Heart left ventricle (tissue), 16 donors: Measurements from ENCODE around the gene ERBB2. TPM values are rescaled to one million over a fixed set of nuclear protein-coding genes. Genes with fewer than 3 reads are reported as not detected.

Experiments used
- ATAC-seq, 4 donors: fragments of 200-7000 bp; cut with Tn5 transposase; one replicate each; pipeline ENCODE4 v1.9.1; 2020 to 2022; ENCODE audit warnings: moderate library complexity in 4 of 4, mild to moderate bottlenecking in 3 of 4, moderate number of reproducible peaks in 1 of 4
- DNase-seq, 5 donors: peaks; one replicate each; pipeline ENCODE4 v3.0.0-alpha.2; 2020
- H3K27ac ChIP-seq, 12 donors: fragments of 200-600 bp; sonication (generic) in 4 of 12; one replicate each; pipeline versions ENCODE4 v1.5.0 to v1.8.0; 2016 to 2022; ENCODE audit warnings: mild to moderate bottlenecking in 2 of 12
- H3K27me3 ChIP-seq, 9 donors: fragments of 200-600 bp; sonication (generic) in 2 of 9; one replicate each; pipeline versions ENCODE4 v1.5.1 to v1.8.0; 2016 to 2022; ENCODE audit warnings: mild to moderate bottlenecking in 3 of 9
- H3K36me3 ChIP-seq, 9 donors: fragments of 200-600 bp; sonication (generic) in 2 of 9; one replicate each; pipeline versions ENCODE4 v1.5.0 to v1.8.0; 2018 to 2022; ENCODE audit warnings: mild to moderate bottlenecking in 2 of 9
- H3K4me1 ChIP-seq, 12 donors: fragments of 200-600 bp; sonication (generic) in 4 of 12; one replicate each; pipeline versions ENCODE4 v1.5.0 to v1.8.0; 2016 to 2022; ENCODE audit warnings: mild to moderate bottlenecking in 3 of 12
- H3K4me3 ChIP-seq, 12 donors: fragments of 200-600 bp; sonication (generic) in 4 of 12; one replicate each; pipeline versions ENCODE4 v1.5.0 to v1.8.0; 2017 to 2022; ENCODE audit warnings: mild to moderate bottlenecking in 9 of 12, moderate library complexity in 4 of 12
- H3K9me3 ChIP-seq, 12 donors: fragments of 200-600 bp; sonication (generic) in 4 of 12; one replicate each; pipeline versions ENCODE4 v1.5.0 to v1.8.0; 2016 to 2022; ENCODE audit warnings: mild to moderate bottlenecking in 1 of 12
- POLR2A ChIP-seq, 2 donors: fragments of 450-650 bp; IDR thresholded peaks; one replicate each; pipeline ENCODE4 v1.6.1; 2017; ENCODE audit warnings: antibody characterized with exemption in 2 of 2, mild to moderate bottlenecking in 2 of 2, moderate library complexity in 2 of 2
- WGBS, 4 donors: extraction: QIAGEN DNeasy Blood & Tissue Kit in 2 of 4; methylation state at CpG; one replicate each; pipeline versions ENCODE4 v1.1.5 to v1.1.7; 2013 to 2018; 5-methylcytosine and 5-hydroxymethylcytosine counted together
- intact Hi-C, 10 donors: fragments of 100-400 bp; cut with DNase I; formaldehyde crosslinking; loops; one replicate each; pipeline versions ENCODE4 v1.11.1 to v1.14.2; 2022
- polyA plus RNA-seq, 2 donors: library from polyadenylated mRNA; stranded (reverse); fragments of 200-250 nt; gene quantifications; one replicate each; pipeline ENCODE4 v1.2.3, GENCODE V29; 2013
- total RNA-seq, 9 donors: library from RNA; depleted of rRNA in 2 of 9; stranded (reverse); fragments of >200 nt in 2 of 9; fragmentation: NEBNext Ultra II Directional in 3 of 9; extraction: Animal tissue kit (Norgen Biotek cat#: 25700) in 3 of 9; gene quantifications; one replicate each; pipeline versions ENCODE4 v1.1.0 to v1.2.4, GENCODE V29; 2016 to 2023
- TF ChIP-seq, protein P1 (sequence below), 12 donors: fragments of 200-600 bp; sonication (generic) in 4 of 12; IDR thresholded peaks; one replicate each; pipeline versions ENCODE4 v1.5.0 to v1.8.0; 2018 to 2022; ENCODE audit warnings: antibody characterized with exemption in 12 of 12, mild to moderate bottlenecking in 5 of 12
- donor health status: ischemic (EF 13 %, LVEDD 7.1; RV severe dilation, severe dysfunction).
- donor health status: healthy with polysubstance abuse.
- donor health status: DM: no; HTN: yes; CAD: no.
- donor health status: DM: no; HTN: no; CAD: no.
- donor health status: ischemic (EF 25% LVEDD 6.9; RV normal size, moderate dysfunction).
- donor health status: ischemic (EF 25% LVEDD 5.7; RV mildly dilated, moderate dysfunction).
- donor health status: healthy.
- donor health status: DM: yes; HTN: yes; CAD: no.
- donor health status: ischemic (EF 35%, LVEDD 5.7; RV mildly dilated, moderate dysfunction).
- donor health status: nonischemic (EF 11% LVEDD 7.7; RV severe dilation, severe dysfunction).
- donor health status: DM: yes; HTN: yes; CAD: no.
- donor health status: PGD.
- donor health status: ischemic (EF 29% LVEDD 5.4; RV normal size, mild dysfunction).
- donor health status: nonischemic (EF 23%, LVEDD 6.1; RV moderate dilation, normal function).

The ERBB2 gene
- total and polyA plus RNA-seq, 11 donors: 29.7 to 95.1 (median 77.4) TPM

DNA sequence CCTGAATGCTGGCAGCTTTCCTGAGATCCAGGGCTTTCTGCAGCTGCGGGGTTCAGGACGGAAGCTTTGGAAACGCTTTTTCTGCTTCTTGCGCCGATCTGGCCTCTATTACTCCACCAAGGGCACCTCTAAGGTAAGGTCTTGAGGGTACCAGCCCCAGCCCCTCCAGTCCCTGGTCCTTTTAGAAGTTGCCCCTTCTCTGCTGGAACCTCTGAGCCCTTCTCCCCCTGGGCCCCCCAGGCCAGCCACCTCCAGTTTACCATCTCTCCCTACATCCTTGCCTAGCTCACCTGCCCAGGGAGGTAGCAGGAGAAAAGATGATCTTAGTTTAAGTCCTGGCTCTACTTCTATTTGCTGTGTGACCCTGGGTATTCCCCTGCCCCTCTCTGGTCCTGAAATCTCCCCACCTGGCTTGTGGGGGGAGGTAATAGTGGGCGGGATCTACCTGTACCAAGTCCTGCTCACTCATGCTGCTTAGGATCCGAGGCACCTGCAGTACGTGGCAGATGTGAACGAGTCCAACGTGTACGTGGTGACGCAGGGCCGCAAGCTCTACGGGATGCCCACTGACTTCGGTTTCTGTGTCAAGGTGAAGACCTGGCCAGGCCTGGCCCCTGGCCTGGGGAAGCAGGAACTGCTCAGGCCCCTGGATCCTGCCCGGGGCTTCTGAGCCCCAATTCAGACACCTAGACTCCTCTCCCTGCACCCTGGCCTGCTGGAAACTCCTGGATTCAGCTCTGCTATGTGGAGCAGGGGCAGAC is 44.4 kb downstream of the ERBB2 start:
- Histone ChIP-seq H3K4me3 (no peak overlapping the region), H3K27ac (no peak overlapping the region), H3K36me3 (no peaks in the 10 kb centered on the region), H3K4me1 (peaks cover 0 to 23% (median 5%) of the 10 kb centered on the region in 12 donors), H3K27me3 (peaks cover 0 to 39% (median 20%) of the 10 kb centered on the region in 9 donors), H3K9me3 (no peaks in the 10 kb centered on the region)
- TF ChIP-seq, protein P1, sequence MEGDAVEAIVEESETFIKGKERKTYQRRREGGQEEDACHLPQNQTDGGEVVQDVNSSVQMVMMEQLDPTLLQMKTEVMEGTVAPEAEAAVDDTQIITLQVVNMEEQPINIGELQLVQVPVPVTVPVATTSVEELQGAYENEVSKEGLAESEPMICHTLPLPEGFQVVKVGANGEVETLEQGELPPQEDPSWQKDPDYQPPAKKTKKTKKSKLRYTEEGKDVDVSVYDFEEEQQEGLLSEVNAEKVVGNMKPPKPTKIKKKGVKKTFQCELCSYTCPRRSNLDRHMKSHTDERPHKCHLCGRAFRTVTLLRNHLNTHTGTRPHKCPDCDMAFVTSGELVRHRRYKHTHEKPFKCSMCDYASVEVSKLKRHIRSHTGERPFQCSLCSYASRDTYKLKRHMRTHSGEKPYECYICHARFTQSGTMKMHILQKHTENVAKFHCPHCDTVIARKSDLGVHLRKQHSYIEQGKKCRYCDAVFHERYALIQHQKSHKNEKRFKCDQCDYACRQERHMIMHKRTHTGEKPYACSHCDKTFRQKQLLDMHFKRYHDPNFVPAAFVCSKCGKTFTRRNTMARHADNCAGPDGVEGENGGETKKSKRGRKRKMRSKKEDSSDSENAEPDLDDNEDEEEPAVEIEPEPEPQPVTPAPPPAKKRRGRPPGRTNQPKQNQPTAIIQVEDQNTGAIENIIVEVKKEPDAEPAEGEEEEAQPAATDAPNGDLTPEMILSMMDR (IDR thresholded peaks at IDR 0.05): no peak
- no peak for TF ChIP-seq POLR2A (IDR thresholded peaks at IDR 0.05)
- DNase-seq (no peak), ATAC-seq (no peak)
- 80 to 89% (median 86%) methylated on average over 15 to 16 of the region's 16 CpGs for WGBS, 4 donors
- intact Hi-C loops: no loop called here

DNA sequence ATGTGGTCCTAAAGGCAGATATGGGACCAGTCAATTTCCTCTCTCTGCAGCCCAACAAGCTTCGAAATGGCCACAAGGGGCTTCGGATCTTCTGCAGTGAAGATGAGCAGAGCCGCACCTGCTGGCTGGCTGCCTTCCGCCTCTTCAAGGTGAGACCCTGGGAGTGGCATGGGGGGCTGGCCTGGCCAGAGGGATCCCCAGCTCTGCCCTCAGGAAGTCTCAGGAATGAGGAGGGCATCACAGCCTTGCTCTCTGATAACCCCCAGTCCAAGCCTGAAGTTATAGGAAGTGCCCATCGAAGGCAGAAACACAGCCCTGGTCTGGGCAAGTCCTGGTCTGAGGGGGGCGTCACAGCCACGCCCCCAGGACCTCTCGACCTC is 45.0 kb downstream of the ERBB2 start:
- TF ChIP-seq, protein P1 (IDR thresholded peaks at IDR 0.05): no peak
- TF ChIP-seq POLR2A (IDR thresholded peaks at IDR 0.05): no peak
- Histone ChIP-seq H3K4me1 (peaks cover 0 to 21% (median under 1%) of the 10 kb centered on the region in 12 donors), H3K36me3 (no peaks in the 10 kb centered on the region), H3K27me3 (peaks cover 0 to 34% (median 15%) of the 10 kb centered on the region in 9 donors), H3K4me3 (no peak overlapping the region), H3K27ac (no peak overlapping the region), H3K9me3 (no peaks in the 10 kb centered on the region)
- intact Hi-C loops: no loop called here
- 32 to 87% (median 81%) methylated on average over 2 to 8 of the region's 8 CpGs for WGBS, 4 donors
- DNase-seq: no peak
- no peak for ATAC-seq

DNA sequence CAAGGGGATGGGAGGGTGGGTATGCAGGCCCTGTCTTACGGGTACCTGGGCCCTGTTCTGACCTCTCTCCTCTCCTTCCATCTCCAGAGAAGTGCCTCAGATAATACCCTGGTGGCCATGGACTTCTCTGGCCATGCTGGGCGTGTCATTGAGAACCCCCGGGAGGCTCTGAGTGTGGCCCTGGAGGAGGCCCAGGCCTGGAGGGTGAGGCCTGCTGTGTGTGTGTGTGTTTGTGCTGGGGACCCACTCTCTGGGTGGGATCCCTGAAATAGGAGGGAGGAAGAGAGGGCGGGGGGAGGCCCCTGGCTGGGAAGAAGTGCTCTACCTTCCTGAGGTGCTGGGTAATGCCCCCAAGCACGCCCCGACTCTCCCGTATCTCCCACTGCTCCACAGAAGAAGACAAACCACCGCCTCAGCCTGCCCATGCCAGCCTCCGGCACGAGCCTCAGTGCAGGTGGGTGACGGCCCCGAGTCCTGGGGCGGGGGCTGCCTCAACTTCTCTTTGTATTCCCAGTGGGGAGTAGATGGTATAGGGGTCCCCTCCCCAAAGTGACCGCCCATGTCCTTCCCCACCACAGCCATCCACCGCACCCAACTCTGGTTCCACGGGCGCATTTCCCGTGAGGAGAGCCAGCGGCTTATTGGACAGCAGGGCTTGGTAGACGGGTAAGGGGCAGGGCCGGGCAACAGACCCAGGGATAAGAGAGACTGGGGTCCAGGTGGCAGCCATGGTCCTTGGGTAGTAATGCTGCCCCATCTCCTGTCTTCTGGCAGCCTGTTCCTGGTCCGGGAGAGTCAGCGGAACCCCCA is 45.7 kb downstream of the ERBB2 start:
- Histone ChIP-seq H3K4me1 (peaks cover 0 to 22% (median 6%) of the 10 kb centered on the region in 12 donors), H3K9me3 (no peaks in the 10 kb centered on the region), H3K27me3 (peaks cover 0 to 27% (median 9%) of the 10 kb centered on the region in 9 donors), H3K27ac (no peak overlapping the region), H3K36me3 (no peaks in the 10 kb centered on the region), H3K4me3 (no peak overlapping the region)
- TF ChIP-seq, protein P1 (IDR thresholded peaks at IDR 0.05): no peak
- TF ChIP-seq POLR2A (IDR thresholded peaks at IDR 0.05): no peak
- DNase-seq: no peak
- no peak for ATAC-seq
- intact Hi-C loops: no loop called here
- WGBS, 4 donors: 91 to 95% (median 93%) methylated on average over 20 to 23 of the region's 23 CpGs

DNA sequence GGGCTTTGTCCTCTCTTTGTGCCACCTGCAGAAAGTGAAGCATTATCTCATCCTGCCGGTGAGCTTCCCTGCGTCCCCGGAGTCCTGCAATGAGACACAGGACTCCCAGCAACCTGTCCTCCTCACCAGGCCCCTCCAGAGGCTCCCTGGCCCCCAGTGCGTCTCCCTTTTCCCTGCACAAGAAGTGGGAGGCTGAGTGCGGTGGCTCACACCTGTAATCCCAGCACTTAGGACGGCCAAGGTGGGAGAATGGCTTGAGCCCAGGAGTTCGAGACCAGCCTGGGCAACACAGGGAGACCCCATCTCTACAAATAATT is 46.2 kb downstream of the ERBB2 start:
- intact Hi-C loops: no loop called here
- H3K27me3 ChIP-seq: peaks cover 0 to 21% (median 5%) of the 10 kb centered on the region in 9 donors
- H3K9me3 ChIP-seq: no peaks in the 10 kb centered on the region
- H3K27ac ChIP-seq: no peak overlapping the region
- ATAC-seq (no peak), DNase-seq (no peak)
- H3K36me3 ChIP-seq: no peaks in the 10 kb centered on the region
- H3K4me3 ChIP-seq: no peak overlapping the region
- TF ChIP-seq, protein P1 (IDR thresholded peaks at IDR 0.05): no peak
- H3K4me1 ChIP-seq: peaks cover 0 to 22% (median 8%) of the 10 kb centered on the region in 12 donors
- WGBS, 4 donors: 81 to 95% (median 92%) methylated on average over 6 to 7 of the region's 7 CpGs
